Psoas muscle (tissue), 8 donors: ENCODE measurements around the gene CRABP2. TPM values are rescaled to one million over a fixed set of nuclear protein-coding genes. Genes with fewer than 3 reads are reported as not detected.

Experiments used
- ATAC-seq, 4 donors: fragments of 200-7000 bp; cut with Tn5 transposase; one replicate each; pipeline ENCODE4 v1.9.1; 2020; ENCODE audit warnings: moderate library complexity in 3 of 4, mild to moderate bottlenecking in 2 of 4
- DNase-seq, 2 donors: peaks; one replicate each; pipeline ENCODE4 v3.0.0-alpha.2; 2020
- H3K27ac ChIP-seq: fragments of 200-600 bp; one replicate; pipeline ENCODE4 v1.8.0; 2022
- H3K27me3 ChIP-seq, 3 donors: fragments of 200-600 bp in 1 of 3; one replicate each; pipeline versions ENCODE4 v1.6.1 to v1.8.0; 2013 to 2022; ENCODE audit warnings: low read length in 2 of 3, mild to moderate bottlenecking in 2 of 3, moderate library complexity in 1 of 3; ENCODE audit not compliant: insufficient read depth in 3 of 3
- H3K36me3 ChIP-seq, 2 donors: fragments of 200-600 bp in 1 of 2; one replicate each; pipeline versions ENCODE4 v1.6.1 to v1.8.0; 2013 to 2022; ENCODE audit warnings: low read depth in 1 of 2, mild to moderate bottlenecking in 1 of 2, moderate library complexity in 1 of 2; ENCODE audit not compliant: insufficient read depth in 1 of 2
- H3K4me1 ChIP-seq: fragments of 200-600 bp; one replicate; pipeline ENCODE4 v1.8.0; 2022
- H3K4me3 ChIP-seq: fragments of 200-600 bp; one replicate; pipeline ENCODE4 v1.8.0; 2022; ENCODE audit warnings: mild to moderate bottlenecking
- H3K9me3 ChIP-seq: fragments of 200-600 bp; one replicate; pipeline ENCODE4 v1.8.0; 2022
- WGBS, 3 donors: extraction: QIAGEN DNeasy Blood & Tissue Kit; methylation state at CpG; one replicate each; pipeline versions ENCODE4 v1.1.6 to v1.1.7; 2013; 5-methylcytosine and 5-hydroxymethylcytosine counted together
- intact Hi-C, 2 donors: fragments of 100-400 bp; cut with DNase I; formaldehyde crosslinking; loops; one replicate each; pipeline versions ENCODE4 v1.11.0 to v1.14.2; 2022
- polyA plus RNA-seq, 3 donors: library from polyadenylated mRNA; stranded (reverse); fragments of 200-250 nt; gene quantifications; one replicate each; pipeline ENCODE4 v1.2.3, GENCODE V29; 2013
- total RNA-seq, 4 donors: library from RNA; stranded (reverse); fragmentation: NEBNext Ultra II Directional in 2 of 4; extraction: Animal tissue kit (Norgen Biotek cat#: 25700) in 2 of 4; gene quantifications; one replicate each; pipeline versions ENCODE4 v1.2.1 to v1.2.4, GENCODE V29; 2021 to 2023
- TF ChIP-seq, protein P1 (sequence below): fragments of 200-600 bp; IDR thresholded peaks from one replicate; pipeline ENCODE4 v1.8.0; 2022; ENCODE audit warnings: antibody characterized with exemption
- donor health status: healthy with polysubstance abuse.
- donor health status: DM: no; HTN: no; CAD: no; lungs with moderate emphysema.
- donor health status: Bipolar disorder and iron deficiency.
- donor health status: healthy.
- donor health status: DM: yes; HTN: yes; CAD: no.
- donor health status: DM: no; HTN: no; CAD: no.
- donor health status: DM: no; HTN: no; CAD: no.
- donor health status: DM: yes; HTN: yes; CAD: no.

CRABP2 gene
- total and polyA plus RNA-seq, 7 donors, result 0.13 to 1.7 (median 0.64) TPM; not detected in 1

DNA sequence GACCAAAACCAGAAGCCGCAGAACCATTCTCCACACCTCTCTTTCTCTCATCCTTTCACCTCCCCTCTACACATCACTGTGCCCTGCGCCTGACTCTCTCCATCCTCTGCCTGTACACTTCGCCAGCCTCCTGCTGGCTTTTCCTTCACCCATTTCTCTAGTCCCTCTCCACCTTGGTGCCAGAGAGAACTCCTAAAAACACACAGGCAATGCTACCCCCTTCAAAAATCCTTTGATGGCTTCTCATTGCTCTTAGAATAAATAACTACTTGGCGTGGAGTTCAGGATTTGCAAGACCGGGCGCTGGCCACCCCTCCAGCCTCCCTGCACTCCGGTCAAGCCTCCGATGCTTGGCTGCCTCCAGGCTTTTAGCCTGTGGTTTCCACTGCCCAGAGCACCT, 8.6 kb downstream of the CRABP2 start:
- no peaks in the 10 kb centered on the region for H3K9me3 ChIP-seq
- H3K36me3 ChIP-seq, result no peaks in the 10 kb centered on the region
- TF ChIP-seq, protein P1, sequence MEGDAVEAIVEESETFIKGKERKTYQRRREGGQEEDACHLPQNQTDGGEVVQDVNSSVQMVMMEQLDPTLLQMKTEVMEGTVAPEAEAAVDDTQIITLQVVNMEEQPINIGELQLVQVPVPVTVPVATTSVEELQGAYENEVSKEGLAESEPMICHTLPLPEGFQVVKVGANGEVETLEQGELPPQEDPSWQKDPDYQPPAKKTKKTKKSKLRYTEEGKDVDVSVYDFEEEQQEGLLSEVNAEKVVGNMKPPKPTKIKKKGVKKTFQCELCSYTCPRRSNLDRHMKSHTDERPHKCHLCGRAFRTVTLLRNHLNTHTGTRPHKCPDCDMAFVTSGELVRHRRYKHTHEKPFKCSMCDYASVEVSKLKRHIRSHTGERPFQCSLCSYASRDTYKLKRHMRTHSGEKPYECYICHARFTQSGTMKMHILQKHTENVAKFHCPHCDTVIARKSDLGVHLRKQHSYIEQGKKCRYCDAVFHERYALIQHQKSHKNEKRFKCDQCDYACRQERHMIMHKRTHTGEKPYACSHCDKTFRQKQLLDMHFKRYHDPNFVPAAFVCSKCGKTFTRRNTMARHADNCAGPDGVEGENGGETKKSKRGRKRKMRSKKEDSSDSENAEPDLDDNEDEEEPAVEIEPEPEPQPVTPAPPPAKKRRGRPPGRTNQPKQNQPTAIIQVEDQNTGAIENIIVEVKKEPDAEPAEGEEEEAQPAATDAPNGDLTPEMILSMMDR, result no peak
- no peak for ATAC-seq
- DNase-seq, result no peak
- no peak overlapping the region for H3K27ac ChIP-seq
- intact Hi-C loops, result loop anchor here in 1 of 2 donors (10.0 kb wide), 1 partner anchor 188 kb away; no protein-coding TSS in a partner anchor
- H3K27me3 ChIP-seq, result peaks cover 0 to 55% (median 14%) of the 10 kb centered on the region in 3 donors
- H3K4me3 ChIP-seq, result no peak overlapping the region
- peaks cover 3% of the 10 kb centered on the region for H3K4me1 ChIP-seq
- WGBS, 3 donors, result 80 to 88% (median 85%) methylated on average over 8 of the region's 8 CpGs

DNA sequence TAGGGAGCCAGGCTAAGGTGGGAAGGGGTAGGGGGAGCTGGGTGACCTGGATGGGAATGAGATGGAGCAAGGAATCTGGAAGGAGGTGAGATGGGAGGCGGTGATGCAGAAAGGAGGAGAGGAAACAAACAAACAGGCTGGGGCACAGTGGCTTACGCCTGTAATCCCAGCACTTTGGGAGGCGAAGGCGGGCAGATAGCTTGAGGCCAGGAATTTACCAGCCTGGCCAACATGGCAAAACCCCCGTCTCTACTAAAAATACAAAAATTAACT, 10.8 kb downstream of the CRABP2 start:
- Histone ChIP-seq H3K4me3 (no peak overlapping the region), H3K4me1 (peaks cover 10% of the 10 kb centered on the region), H3K36me3 (no peaks in the 10 kb centered on the region), H3K27me3 (peaks cover 0 to 49% (median 10%) of the 10 kb centered on the region in 3 donors), H3K9me3 (no peaks in the 10 kb centered on the region), H3K27ac (no peak overlapping the region)
- TF ChIP-seq, protein P1, result no peak
- WGBS, 3 donors, result 73 to 83% (median 81%) methylated on average over 5 of the region's 5 CpGs
- intact Hi-C loops, result loop anchor here in 1 of 2 donors (10.0 kb wide), 1 partner anchor 190 kb away; no protein-coding TSS in a partner anchor
- ATAC-seq (no peak), DNase-seq (no peak)

DNA sequence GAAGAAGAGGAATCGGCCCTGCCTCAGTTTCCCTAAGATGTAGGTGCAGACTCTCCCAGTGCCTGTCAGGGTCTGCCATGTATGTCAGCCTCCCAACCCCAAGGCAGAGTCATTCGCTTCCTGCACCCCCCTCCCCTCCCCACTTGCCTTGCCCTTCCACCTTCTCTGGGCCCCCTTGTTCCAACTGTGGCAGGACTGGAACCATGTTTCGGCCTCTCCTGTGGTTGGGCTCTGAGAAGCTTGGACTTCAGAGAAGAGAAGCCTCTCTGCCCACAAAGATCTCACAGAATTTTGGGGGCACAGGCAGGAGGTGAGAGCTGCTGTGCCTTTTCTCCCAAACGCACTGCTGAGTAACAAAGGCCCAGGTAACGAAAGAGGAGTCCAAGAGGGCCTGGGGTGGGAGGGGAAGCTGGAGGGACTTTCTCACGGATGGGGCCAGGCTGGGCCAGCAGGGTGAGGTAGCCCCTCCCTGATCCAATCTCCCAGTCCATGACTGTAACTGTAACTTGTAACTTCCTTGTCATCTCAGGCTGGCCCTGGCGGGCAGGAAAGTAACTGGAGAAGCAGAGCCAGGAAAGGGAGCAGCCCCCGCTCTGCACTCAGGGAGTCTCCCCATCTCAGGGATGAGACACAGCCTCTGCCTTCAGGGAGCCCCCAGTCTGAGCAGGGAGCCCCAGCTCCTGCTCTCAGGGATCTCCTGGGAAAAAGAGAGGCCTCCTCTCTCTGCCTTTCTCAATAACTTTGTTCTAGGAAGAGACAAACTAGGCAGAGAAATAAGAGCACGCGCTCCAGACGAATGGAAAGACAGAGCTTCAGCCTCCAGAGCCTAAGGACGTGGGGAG, 11.3 kb downstream of the CRABP2 start:
- intact Hi-C loops, result loop anchor here in 1 of 2 donors (10.0 kb wide), 1 partner anchor 191 kb away; no protein-coding TSS in a partner anchor
- Histone ChIP-seq H3K27me3 (peaks cover 0 to 46% (median 10%) of the 10 kb centered on the region in 3 donors), H3K27ac (no peak overlapping the region), H3K4me1 (peaks cover 15% of the 10 kb centered on the region), H3K36me3 (no peaks in the 10 kb centered on the region), H3K9me3 (no peaks in the 10 kb centered on the region), H3K4me3 (no peak overlapping the region)
- TF ChIP-seq, protein P1, result no peak
- DNase-seq (no peak), ATAC-seq (no peak)
- 73 to 76% (median 76%) methylated on average over 12 of the region's 12 CpGs for WGBS, 3 donors

DNA sequence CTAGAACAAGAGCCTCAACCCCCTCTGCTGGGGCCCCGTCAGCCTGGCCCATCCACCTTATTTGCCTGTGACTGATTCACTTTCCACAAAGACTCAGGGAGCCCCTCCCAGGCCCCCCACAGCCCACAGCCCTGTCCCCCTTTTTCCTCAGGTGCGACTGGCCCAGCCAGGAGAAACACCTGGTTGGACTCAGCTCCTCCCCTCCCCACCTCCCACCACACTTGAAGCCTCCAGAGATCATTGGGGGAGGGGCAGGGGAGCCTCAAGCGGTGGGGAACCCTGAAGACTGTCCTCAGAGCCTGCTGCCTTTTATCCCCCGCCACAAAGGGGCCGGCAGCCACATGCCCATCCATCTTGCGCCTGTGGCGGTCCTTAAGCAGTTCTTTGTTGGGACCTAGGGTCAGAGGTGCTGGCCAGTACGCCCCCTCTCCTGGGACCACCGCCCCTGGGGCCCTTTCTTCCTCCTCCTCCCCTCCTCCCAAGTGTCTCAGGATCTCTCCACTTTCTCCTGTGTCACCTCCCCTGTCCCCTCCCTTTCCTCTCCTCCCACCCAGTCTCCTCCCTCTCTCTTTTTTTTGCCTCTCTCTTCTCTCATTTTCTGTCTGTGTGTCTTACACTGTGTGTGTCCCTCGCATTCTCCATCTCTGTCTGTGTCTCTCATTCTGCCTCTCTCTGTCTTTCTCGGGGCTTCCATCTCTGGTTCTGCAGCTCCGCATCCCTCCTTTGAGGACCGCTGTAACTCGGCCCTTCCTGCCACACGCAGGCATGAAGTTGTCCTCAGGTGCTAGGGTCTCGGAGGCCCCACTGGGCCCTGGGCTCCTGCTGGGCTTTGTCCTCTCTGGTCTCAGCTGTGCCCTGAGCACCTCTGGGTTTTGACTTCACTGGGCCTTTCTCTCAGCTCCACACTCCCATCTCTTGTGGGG, 12.2 kb downstream of the CRABP2 start:
- peaks cover 0 to 46% (median 10%) of the 10 kb centered on the region in 3 donors for H3K27me3 ChIP-seq
- no peaks in the 10 kb centered on the region for H3K36me3 ChIP-seq
- ATAC-seq, result no peak
- 52 to 57% (median 56%) methylated on average over 15 to 16 of the region's 16 CpGs for WGBS, 3 donors
- no peak for DNase-seq
- TF ChIP-seq, protein P1, result no peak
- no peak overlapping the region for H3K4me3 ChIP-seq
- intact Hi-C loops, result loop anchor here in 1 of 2 donors (10.0 kb wide), 1 partner anchor 192 kb away; no protein-coding TSS in a partner anchor
- H3K4me1 ChIP-seq, result peaks cover 16% of the 10 kb centered on the region
- H3K27ac ChIP-seq, result no peak overlapping the region
- no peaks in the 10 kb centered on the region for H3K9me3 ChIP-seq
